ENCODE measurements around the gene HSD17B12. TPM values are rescaled to one million over a fixed set of nuclear protein-coding genes. Genes with fewer than 3 reads are reported as not detected.
A peak's percentile ranks its signal among the peaks of the same experiment; 100 is the strongest.

The HSD17B12 gene
- total and polyA plus RNA-seq, 2 of the 4 experiments (the other 2 are of a cell fraction), result 38.0 to 44.6 TPM

- CTCF ChIA-PET, result no interaction called here
- POLR2A ChIA-PET (ENCODE audit: unreplicated experiment), result no interaction called here
Observed at GRCh38 chr11:43709689-43710088, 29.2 kb downstream of the HSD17B12 start.

More at GRCh38 chr11:43709689-43710088, 29.2 kb downstream of the HSD17B12 start:
- no peak overlapping the region for H3K4me2 ChIP-seq (ENCODE audit: low read depth, low read length)
- H3K9me3 ChIP-seq (ENCODE audit: control insufficient read depth, insufficient read depth, low read length), result no peaks in the 10 kb centered on the region
- ATAC-seq (ENCODE audit: low read depth), result no peak
- intact Hi-C loops (cut with micrococcal nuclease), result no loop called here
- in situ Hi-C loops (cut with MboI; ENCODE audit: low sequenced_read_pairs), result no loop called here
- no peaks in the 10 kb centered on the region for H3K36me3 ChIP-seq (ENCODE audit: control insufficient read depth, insufficient read depth, low read length)
- H3K9ac ChIP-seq (ENCODE audit: low read depth, low read length), result no peak overlapping the region
- no peak for TF ChIP-seq MAFK (IDR thresholded peaks at IDR 0.05; ENCODE audit: low read depth, low read length)
- no peak for TF ChIP-seq SMC3 (IDR thresholded peaks at IDR 0.05; ENCODE audit: low read depth, low read length)
- no peak for TF ChIP-seq RFX5 (IDR thresholded peaks at IDR 0.05; ENCODE audit: low read depth, low read length)
- no peak for TF ChIP-seq NFE2L2 (IDR thresholded peaks at IDR 0.05; ENCODE audit: low read depth, low read length)
- no peak for TF ChIP-seq MXI1 (IDR thresholded peaks at IDR 0.05; ENCODE audit: borderline replicate concordance, low read depth, low read length)
- dilution Hi-C loops (cut with HindIII; ENCODE audit: low sequenced_read_pairs, unreplicated experiment), result no loop called here
- WGBS, 2 experiments (ENCODE audit: extremely low coverage in 2 of 2, insufficient read length in 1 of 2), result 100% methylated on average over 1 of the region's 1 CpG; no CpG with 5 or more reads in 1 of the 2 experiments
- peaks cover under 1% of the 10 kb centered on the region; the same call in 1 of the 2 replicates for H4K20me1 ChIP-seq (ENCODE audit: insufficient read depth, low read length)
- no peak overlapping the region for H4K5ac ChIP-seq (ENCODE audit: low read depth, low read length)
- no peak overlapping the region for H2BK20ac ChIP-seq (ENCODE audit: low read depth, low read length)
- H3K14ac ChIP-seq (replicated peaks; ENCODE audit: low read depth, low read length), result no peak overlapping the region
- H2BK5ac ChIP-seq (ENCODE audit: low read depth, low read length, poor library complexity, severe bottlenecking), result no peak overlapping the region
- H3K27ac ChIP-seq (ENCODE audit: insufficient read depth, low read length), result no peak overlapping the region
- no peak overlapping the region for H2AFZ ChIP-seq (replicated peaks; ENCODE audit: low read length, poor library complexity)
- no peak overlapping the region for H3K56ac ChIP-seq (ENCODE audit: extremely low read depth, insufficient read depth, low read length)
- no peaks in the 10 kb centered on the region for H3K27me3 ChIP-seq (ENCODE audit: control insufficient read depth, insufficient read depth, low read length)
- no peak overlapping the region for H4K8ac ChIP-seq (ENCODE audit: low read depth in 2 of 2, low read length in 2 of 2)
- no peak overlapping the region for H2AK9ac ChIP-seq (replicated peaks; ENCODE audit: low read depth, low read length, poor library complexity)
- H3K4ac ChIP-seq (ENCODE audit: low read depth, low read length), result no peak overlapping the region
- H2AK5ac ChIP-seq (ENCODE audit: low read depth, low read length), result 0 out of 2 replicates have a peak overlapping the region, but pooled peaks have one; percentile 35
- no peak overlapping the region for H3K4me3 ChIP-seq (ENCODE audit: insufficient read depth, low read depth, low read length)
- DNase-seq, result no peak
- H3K4me1 ChIP-seq (ENCODE audit: control insufficient read depth, insufficient read depth, low read length), result peaks cover 5% of the 10 kb centered on the region
- H4K91ac ChIP-seq (ENCODE audit: insufficient read depth, low read depth, low read length), result no peak overlapping the region
- H2BK120ac ChIP-seq (ENCODE audit: low read depth, low read length), result no peak overlapping the region
- H3K18ac ChIP-seq (ENCODE audit: low read depth, low read length), result no peak overlapping the region
- no TSS peak for BruUV-seq (replicated peaks)
- H2BK15ac ChIP-seq (ENCODE audit: low read depth, low read length), result no peak overlapping the region
- H3K9me1 ChIP-seq (ENCODE audit: insufficient read depth, low read length), result no peaks in the 10 kb centered on the region
- H3K23ac ChIP-seq (ENCODE audit: low read depth, low read length), result no peak overlapping the region
- peaks cover 10 to 22% of the 10 kb centered on the region in 2 experiments for H3K79me1 ChIP-seq (ENCODE audit: low read depth in 1 of 2, low read length in 2 of 2)

Measured in IMR-90 (cell line).